Stimulated activated CD4-positive, alpha-beta T cell treated with anti-CD3 and anti-CD28 coated beads, Interleukin-4, amount 100 ng/mL, for 24 hours (primary cell): ENCODE results near the gene DAND5.

Experiments
- DNase-seq: peaks from one replicate; pipeline ENCODE4 v3.0.0-alpha.2; 2020

Gene DAND5

GRCh38 chr19:12995596-12996405 lies 26.4 kb downstream of the DAND5 start:
- no peak for DNase-seq

DNA sequence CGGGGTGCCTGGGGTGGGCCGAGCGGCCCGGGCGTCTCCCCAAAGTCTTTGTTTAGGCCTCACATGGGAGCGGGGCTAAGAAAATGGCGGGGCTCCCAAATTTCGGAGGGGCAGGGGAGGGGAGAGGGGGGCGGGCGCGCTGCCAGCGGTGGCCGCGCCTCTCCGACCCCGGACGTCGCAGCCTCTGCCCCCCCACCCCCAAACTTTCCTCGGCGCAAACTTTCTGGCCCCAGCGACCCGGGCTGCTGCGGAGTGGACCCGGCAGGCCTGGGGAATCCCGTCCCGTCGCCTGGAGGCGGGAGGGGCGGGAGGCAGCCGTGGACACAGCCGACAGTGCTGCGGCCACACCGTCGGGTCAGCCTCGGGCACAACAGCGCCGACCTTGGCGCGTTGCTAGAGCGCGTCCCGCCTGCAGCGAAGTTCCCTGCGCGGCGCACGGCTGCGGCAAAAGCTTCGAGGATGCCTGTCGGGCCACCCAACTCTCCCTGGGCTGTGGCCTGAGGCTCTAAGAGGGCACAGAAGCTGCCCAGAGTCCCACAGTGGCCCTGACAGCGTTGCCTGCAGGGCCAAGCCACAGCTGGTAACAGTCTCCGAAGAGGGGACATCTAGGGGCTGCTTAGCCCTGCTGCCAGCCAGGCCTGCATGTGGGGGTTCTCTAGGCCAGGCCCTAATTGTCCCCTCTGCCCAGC lies 27.2 kb downstream of the DAND5 start:
- DNase-seq, result no peak

DNA sequence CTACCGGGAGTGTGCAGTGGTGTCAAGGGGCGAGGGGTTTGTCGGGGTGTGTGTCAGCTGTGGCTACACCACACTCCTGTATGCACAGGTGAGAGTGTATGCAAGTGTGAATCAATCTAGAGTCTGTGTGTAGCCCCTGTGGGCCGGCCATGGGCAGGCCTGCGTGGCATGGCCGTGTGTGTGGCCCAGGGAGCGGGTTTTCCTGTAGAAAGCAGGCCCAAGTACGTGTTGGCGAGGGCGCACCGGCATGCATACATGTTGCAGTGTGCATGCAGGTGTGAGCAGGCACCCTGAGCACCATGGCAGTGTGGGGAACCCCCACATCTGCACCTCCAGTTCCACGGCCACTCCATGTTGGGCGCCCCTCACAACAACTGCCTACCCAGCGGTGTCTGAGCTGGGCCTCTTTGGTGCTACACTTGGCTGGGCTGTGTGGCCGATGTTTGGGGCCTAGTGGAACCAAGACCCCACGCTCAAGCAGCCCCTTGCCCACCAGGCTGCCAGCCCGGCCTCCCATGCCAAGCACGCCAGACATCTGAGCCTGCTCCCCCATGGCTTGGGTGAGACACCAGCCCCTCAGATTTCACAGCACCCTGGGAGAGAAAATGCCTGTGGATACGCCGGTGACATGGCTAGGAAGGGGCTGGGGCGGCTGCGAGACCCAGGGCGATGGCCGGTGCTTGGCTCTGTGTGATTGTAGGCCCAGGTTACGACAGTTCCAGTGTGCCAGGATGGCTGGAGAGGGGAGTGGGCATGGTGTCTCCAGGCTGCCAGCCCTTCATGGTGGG lies 28.0 kb downstream of the DAND5 start:
- no peak for DNase-seq

GRCh38 chr19:12997967-12998940 lies 28.9 kb downstream of the DAND5 start:
- DNase-seq, result no peak

- no peak for DNase-seq
Observed at GRCh38 chr19:13001166-13001501, 31.8 kb downstream of the DAND5 start.

DNA sequence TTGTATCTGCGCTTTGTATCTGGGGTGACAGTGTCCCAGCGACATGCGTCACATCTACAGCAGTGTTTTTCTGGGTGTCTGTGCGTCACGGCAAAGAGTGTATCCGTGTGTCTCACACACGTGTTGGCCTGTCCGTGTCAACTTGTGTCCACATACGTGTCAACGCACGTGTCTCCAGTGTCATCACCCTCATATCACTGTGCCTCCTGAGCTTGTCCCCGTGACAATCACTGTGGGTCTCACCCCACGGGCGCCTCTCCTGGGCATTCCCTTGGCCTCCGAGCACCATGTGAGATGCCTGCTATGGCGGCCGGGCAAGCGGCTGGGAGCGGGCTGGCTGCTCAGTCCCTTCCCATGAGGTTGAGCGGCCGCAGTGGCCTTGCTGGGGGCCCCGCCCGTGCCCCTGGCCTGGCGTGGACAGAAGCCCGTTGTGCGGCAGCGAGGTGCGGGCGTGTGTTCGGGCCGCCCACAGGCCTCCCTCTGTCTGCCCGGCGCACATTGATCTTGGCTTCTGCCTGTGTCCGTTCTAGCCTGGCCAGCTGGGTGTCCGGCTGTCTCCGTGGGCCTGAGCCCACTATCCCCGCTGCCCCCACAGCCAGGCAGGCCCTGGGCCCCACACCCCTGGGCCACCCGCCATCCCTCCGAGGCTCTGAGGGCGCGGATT lies 32.3 kb downstream of the DAND5 start:
- DNase-seq, result no peak

- DNase-seq, result no peak
Observed at GRCh38 chr19:13002166-13002898, 33.0 kb downstream of the DAND5 start.

- DNase-seq, result no peak
Observed at GRCh38 chr19:13003081-13003480, 33.7 kb downstream of the DAND5 start.

- no peak for DNase-seq
Observed at GRCh38 chr19:13004273-13004672, 34.9 kb downstream of the DAND5 start.

GRCh38 chr19:13005253-13005652 lies 35.9 kb downstream of the DAND5 start:
- no peak for DNase-seq

- no peak for DNase-seq
Observed at GRCh38 chr19:13005861-13006370, 36.5 kb downstream of the DAND5 start.

- DNase-seq, result no peak
Observed at GRCh38 chr19:13006431-13007281, 37.3 kb downstream of the DAND5 start.

GRCh38 chr19:13007292-13008045 lies 38.1 kb downstream of the DAND5 start:
- DNase-seq, result no peak

DNA sequence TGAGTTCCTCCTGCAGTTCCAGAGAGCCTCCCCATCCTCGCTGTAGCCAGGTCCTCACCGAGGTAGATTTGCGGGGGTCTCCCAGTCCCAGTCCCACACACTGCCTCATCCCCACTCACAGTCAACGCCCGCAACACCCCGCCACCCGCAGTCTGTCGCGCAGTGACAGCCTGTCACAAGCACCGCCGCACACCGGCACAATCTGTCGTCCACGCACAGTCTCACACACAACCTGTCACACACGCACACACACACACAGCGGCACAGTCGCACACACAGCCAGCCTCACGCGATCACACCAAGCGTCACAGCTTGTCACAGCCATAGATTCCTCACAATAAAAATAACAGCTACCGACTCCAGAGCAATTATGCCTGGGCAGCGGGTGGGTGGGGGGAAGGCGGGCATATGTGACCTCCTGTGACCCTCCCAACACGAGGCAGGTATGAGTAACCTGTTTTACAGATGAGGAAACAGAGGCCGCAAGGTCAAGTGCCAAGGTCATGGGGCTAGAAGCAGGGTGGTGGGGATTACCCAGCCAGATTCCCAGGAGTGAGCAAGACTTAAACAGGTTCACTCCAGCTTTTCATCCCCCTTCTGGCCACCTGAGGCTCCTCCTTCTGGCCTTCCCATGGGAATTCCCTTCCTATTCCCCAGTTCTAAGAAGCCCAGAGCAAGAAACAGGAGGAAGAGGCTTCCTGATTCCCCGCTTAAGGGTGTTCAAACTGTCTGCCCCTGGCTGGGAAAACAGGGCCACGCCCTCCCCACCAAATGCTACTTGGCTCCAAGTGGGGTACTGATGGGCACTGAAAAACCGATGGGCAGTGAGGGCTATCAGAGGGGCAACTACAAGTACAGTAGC lies 39.8 kb downstream of the DAND5 start:
- DNase-seq, result no peak

DNA sequence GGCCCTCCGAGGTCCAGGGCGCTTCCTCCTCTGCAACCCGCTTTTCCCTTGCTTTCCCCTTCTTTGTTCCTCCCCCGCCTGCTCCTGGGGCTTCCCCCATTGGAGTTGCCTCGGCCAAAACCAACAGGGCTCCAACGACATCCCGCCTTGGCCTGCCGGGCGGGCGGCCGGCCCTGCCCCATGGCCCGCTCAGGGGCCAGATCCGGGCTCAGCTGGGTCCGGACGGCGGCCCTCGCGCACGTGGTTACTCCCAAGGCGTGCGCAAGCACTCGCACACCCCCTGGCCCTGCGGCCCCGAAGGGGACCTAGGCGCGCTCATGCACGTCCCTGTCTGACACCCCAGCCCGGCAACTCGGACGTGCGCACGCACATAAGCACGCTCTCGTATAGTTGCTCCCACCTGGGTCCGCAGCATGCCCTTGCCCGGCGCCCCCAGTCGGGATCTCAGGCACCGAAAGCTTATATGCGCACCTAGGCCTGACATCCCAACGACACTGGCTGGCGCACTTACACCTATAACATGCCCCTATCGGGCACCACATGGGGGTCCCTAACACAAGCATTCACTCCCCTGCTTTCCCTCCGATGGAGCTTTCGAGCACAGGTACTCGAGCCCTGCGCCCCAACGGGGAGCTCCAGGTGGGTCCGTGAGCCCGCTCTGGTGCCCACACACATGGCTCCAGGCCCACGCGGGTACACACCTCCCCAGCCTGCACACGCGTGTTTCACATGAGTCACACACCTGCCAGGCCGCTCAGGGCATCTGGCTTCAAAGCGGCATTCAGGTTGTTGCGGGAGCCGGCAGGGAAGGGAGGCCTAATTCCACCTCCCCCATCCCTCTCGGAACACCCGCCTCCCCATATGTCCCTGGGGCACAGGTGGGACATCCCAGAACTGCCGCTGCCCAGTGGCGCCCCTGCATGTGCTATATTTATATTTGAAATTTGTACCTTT lies 40.9 kb downstream of the DAND5 start:
- DNase-seq, result no peak

DNA sequence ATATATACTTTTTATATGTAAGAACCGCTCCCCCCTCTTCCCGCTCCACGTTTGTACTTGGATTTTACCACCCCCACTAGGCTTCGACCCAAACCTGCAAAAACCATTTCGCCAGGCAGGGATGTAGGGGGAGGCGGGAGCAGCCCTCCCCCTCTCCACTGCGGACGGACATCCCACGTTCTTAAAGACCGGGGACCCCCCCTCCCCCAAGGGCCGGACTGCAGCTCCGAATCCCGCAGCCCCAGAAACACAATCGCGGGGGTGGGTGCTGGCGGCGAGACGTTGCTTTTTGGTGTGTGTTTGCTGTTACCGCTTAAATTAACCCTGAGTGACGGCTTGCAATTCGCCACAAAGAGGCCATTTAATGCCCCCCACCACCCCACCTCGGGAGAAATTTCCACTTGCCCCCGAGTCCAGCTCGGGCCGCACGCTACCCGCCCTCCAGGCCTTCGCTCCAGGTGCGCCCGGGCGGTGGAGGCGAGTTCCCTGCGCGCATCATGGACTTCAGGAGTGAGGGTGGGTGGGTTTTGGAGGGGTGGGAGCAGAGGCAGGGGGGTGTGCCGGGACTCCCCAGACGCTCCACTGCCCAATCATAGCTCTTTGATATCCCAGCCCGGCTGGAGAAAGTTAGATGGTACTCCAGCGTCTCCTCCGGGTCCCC lies 41.7 kb downstream of the DAND5 start:
- DNase-seq, result no peak
